HL-60 (cell line): ENCODE measurements around the gene CAPN9.

Experiments
- DNase-seq, 2 experiments: peaks; one replicate each; pipeline ENCODE4 v3.0.0-alpha.2; 2010 to 2020; ENCODE audit warnings: low read depth in 1 of 2, low spot score in 1 of 2
- H3K27ac ChIP-seq: fragments of 250-450 bp; sonication (Bioruptor Pico); replicated peaks from 2 replicates; pipeline ENCODE4 v1.5.1; 2020; ENCODE audit warnings: mild to moderate bottlenecking, moderate library complexity
- H3K27me3 ChIP-seq: fragments of 250-450 bp; sonication (Bioruptor Pico); 2 replicates; pipeline ENCODE4 v1.5.1; 2021; ENCODE audit warnings: mild to moderate bottlenecking, moderate library complexity; ENCODE audit not compliant: insufficient read depth, poor library complexity, severe bottlenecking
- H3K4me3 ChIP-seq: replicated peaks from 2 replicates; pipeline ENCODE4 v1.5.1; 2011; ENCODE audit warnings: mild to moderate bottlenecking, control low read depth, low read length; ENCODE audit not compliant: insufficient read depth
- GABPA ChIP-seq: IDR thresholded peaks from 2 replicates; pipeline ENCODE4 v1.6.1; 2012; ENCODE audit warnings: low read depth
- POLR2AphosphoS5 ChIP-seq: IDR thresholded peaks from 2 replicates; pipeline ENCODE4 v1.6.1; 2012; ENCODE audit warnings: low read depth
- SPI1 ChIP-seq: IDR thresholded peaks from 2 replicates; pipeline ENCODE4 v1.6.1; 2012; ENCODE audit warnings: low read depth, mild to moderate bottlenecking, borderline replicate concordance
- TF ChIP-seq, protein P1 (sequence below): IDR thresholded peaks from one replicate; pipeline ENCODE4 v1.5.1; 2011; ENCODE audit warnings: low read length, control low read depth, inconsistent platforms; ENCODE audit not compliant: insufficient read depth
- TF ChIP-seq, protein P2 (sequence below): IDR thresholded peaks from 2 replicates; pipeline ENCODE4 v1.6.1; 2012; ENCODE audit warnings: low read depth; ENCODE audit not compliant: insufficient replicate concordance

CAPN9 gene

DNA sequence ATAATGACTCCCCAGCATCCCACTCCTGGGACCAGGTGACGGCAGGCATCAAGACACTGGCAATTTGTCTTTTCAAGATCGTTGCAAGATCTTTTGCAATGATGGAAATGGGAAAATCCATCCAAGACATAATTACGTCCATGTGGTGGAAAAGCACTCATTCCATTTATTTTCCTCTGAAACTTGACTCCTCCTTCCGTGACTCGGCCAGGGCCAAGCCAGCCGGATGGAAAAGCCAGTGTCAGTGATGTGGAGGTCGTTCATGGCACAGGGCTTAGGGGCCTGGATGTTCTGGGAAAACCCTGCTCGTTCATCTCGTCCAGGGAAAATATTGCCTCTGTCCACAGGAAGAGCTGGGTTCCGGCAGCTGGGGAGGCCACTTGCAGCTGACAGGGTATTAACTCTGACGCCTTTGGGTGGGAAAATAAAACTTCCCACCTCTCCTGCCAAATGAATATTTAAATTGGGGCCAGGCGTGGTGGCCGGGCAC lies 74.9 kb downstream of the CAPN9 start:
- no peaks in the 10 kb centered on the region for H3K27me3 ChIP-seq
- TF ChIP-seq GABPA (no peak), POLR2AphosphoS5 (no peak), SPI1 (no peak)
- TF ChIP-seq, protein P1, sequence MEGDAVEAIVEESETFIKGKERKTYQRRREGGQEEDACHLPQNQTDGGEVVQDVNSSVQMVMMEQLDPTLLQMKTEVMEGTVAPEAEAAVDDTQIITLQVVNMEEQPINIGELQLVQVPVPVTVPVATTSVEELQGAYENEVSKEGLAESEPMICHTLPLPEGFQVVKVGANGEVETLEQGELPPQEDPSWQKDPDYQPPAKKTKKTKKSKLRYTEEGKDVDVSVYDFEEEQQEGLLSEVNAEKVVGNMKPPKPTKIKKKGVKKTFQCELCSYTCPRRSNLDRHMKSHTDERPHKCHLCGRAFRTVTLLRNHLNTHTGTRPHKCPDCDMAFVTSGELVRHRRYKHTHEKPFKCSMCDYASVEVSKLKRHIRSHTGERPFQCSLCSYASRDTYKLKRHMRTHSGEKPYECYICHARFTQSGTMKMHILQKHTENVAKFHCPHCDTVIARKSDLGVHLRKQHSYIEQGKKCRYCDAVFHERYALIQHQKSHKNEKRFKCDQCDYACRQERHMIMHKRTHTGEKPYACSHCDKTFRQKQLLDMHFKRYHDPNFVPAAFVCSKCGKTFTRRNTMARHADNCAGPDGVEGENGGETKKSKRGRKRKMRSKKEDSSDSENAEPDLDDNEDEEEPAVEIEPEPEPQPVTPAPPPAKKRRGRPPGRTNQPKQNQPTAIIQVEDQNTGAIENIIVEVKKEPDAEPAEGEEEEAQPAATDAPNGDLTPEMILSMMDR = no peak
- TF ChIP-seq, protein P2, sequence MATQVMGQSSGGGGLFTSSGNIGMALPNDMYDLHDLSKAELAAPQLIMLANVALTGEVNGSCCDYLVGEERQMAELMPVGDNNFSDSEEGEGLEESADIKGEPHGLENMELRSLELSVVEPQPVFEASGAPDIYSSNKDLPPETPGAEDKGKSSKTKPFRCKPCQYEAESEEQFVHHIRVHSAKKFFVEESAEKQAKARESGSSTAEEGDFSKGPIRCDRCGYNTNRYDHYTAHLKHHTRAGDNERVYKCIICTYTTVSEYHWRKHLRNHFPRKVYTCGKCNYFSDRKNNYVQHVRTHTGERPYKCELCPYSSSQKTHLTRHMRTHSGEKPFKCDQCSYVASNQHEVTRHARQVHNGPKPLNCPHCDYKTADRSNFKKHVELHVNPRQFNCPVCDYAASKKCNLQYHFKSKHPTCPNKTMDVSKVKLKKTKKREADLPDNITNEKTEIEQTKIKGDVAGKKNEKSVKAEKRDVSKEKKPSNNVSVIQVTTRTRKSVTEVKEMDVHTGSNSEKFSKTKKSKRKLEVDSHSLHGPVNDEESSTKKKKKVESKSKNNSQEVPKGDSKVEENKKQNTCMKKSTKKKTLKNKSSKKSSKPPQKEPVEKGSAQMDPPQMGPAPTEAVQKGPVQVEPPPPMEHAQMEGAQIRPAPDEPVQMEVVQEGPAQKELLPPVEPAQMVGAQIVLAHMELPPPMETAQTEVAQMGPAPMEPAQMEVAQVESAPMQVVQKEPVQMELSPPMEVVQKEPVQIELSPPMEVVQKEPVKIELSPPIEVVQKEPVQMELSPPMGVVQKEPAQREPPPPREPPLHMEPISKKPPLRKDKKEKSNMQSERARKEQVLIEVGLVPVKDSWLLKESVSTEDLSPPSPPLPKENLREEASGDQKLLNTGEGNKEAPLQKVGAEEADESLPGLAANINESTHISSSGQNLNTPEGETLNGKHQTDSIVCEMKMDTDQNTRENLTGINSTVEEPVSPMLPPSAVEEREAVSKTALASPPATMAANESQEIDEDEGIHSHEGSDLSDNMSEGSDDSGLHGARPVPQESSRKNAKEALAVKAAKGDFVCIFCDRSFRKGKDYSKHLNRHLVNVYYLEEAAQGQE = no peak
- H3K4me3 ChIP-seq = no peak overlapping the region
- no peak for DNase-seq
- H3K27ac ChIP-seq = no peak overlapping the region

GRCh38 chr1:230823426-230823825 lies 76.2 kb downstream of the CAPN9 start:
- Histone ChIP-seq H3K27ac (no peak overlapping the region), H3K27me3 (no peaks in the 10 kb centered on the region), H3K4me3 (no peak overlapping the region)
- TF ChIP-seq GABPA = no peak
- TF ChIP-seq SPI1 = no peak
- no peak for TF ChIP-seq POLR2AphosphoS5
- TF ChIP-seq, protein P1 = no peak
- TF ChIP-seq, protein P2 = no peak
- no peak for DNase-seq

DNA sequence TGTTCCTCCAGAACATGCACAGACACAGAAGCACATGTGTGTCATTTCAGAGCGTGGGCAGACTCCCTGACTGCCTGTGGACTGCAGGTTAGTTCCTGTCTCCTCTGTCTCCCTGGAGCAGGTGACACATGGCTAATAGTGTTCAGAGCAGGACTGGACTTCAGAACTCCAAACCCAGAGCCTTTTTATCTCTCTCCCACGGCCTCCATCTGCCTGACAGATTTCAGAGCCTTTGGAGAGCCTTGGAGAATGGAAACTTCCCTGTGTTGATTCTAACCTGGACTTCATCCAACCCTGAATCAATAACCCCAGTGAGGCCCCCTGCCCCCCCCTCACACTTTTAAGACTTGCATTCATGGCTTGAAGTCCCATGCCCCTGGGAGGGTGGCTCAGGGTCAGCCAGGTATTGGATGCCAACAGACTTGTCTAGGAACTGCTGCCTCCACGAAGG lies 76.8 kb downstream of the CAPN9 start:
- TF ChIP-seq, protein P2 = no peak
- TF ChIP-seq GABPA = no peak
- TF ChIP-seq SPI1 = no peak
- TF ChIP-seq, protein P1 = no peak
- no peak for TF ChIP-seq POLR2AphosphoS5
- Histone ChIP-seq H3K27ac (no peak overlapping the region), H3K4me3 (no peak overlapping the region), H3K27me3 (no peaks in the 10 kb centered on the region)
- DNase-seq = no peak
